Measurements from ENCODE around the gene MKKS.

Gene MKKS

GRCh38 chr20:10478205-10478604 lies 44.2 kb upstream of the MKKS start:
- no peak overlapping the region for H2BK120ac ChIP-seq (ENCODE audit: low read depth, low read length)
- no peak overlapping the region for H3K14ac ChIP-seq (ENCODE audit: low read length)
- no peaks in the 10 kb centered on the region for H3K79me1 ChIP-seq (ENCODE audit: low read depth, low read length)
- H3K4me2 ChIP-seq (ENCODE audit: insufficient read depth, low read length, poor library complexity, severe bottlenecking), result no peak overlapping the region
- H4K8ac ChIP-seq (ENCODE audit: low read depth, low read length), result no peak overlapping the region
- H3K23ac ChIP-seq (ENCODE audit: low read depth, low read length, poor library complexity), result no peak overlapping the region
- H3K27ac ChIP-seq (replicated peaks; ENCODE audit: low read length), result no peak overlapping the region
- no peak overlapping the region for H2BK15ac ChIP-seq (ENCODE audit: low read length)
- no CpG with 5 or more reads among the region's 1 CpG for WGBS, 2 donors (ENCODE audit: extremely low coverage in 2 of 2, insufficient read length in 2 of 2, insufficient replicate concordance in 1 of 2)
- no peak overlapping the region for H2AK5ac ChIP-seq (ENCODE audit: low read depth, low read length)
- H3K4me3 ChIP-seq (ENCODE audit: low read length in 2 of 2), result no peak overlapping the region
- no peak overlapping the region for H3K18ac ChIP-seq (ENCODE audit: low read length)
- DNase-seq (ENCODE audit: low spot score), result no peak
- H3K27me3 ChIP-seq (ENCODE audit: control insufficient read depth in 3 of 3, insufficient read depth in 3 of 3, low read depth in 1 of 3, low read length in 3 of 3), result no peaks in the 10 kb centered on the region
- no peak overlapping the region for H3K9ac ChIP-seq (ENCODE audit: low read depth, low read length, poor library complexity)
- H3K4me1 ChIP-seq (ENCODE audit: control insufficient read depth in 2 of 2, insufficient read depth in 1 of 2, low read depth in 1 of 2, low read length in 2 of 2), result peaks cover 0 to 4% of the 10 kb centered on the region in 2 donors
- H4K91ac ChIP-seq (ENCODE audit: low read depth, low read length, poor library complexity), result no peak overlapping the region
- H2BK5ac ChIP-seq (ENCODE audit: low read length), result no peak overlapping the region
- no peak overlapping the region for H3K4ac ChIP-seq (ENCODE audit: low read length)
- H3K36me3 ChIP-seq (replicated peaks in 1 of 2; ENCODE audit: control insufficient read depth in 2 of 2, insufficient read depth in 2 of 2, low read length in 2 of 2), result no peaks in the 10 kb centered on the region
- H3K9me3 ChIP-seq (replicated peaks in 1 of 2; ENCODE audit: control insufficient read depth in 2 of 2, insufficient read depth in 1 of 2, low read depth in 1 of 2, low read length in 2 of 2), result no peaks in the 10 kb centered on the region
- H2AFZ ChIP-seq (ENCODE audit: low read length), result no peak overlapping the region
- H2BK12ac ChIP-seq (ENCODE audit: low read length), result no peak overlapping the region

GRCh38 chr20:10476319-10476724 lies 42.3 kb upstream of the MKKS start:
- H3K4me1 ChIP-seq (ENCODE audit: control insufficient read depth in 2 of 2, insufficient read depth in 1 of 2, low read depth in 1 of 2, low read length in 2 of 2), result peaks cover 0 to 5% of the 10 kb centered on the region in 2 donors
- no peak overlapping the region for H3K23ac ChIP-seq (ENCODE audit: low read depth, low read length, poor library complexity)
- H4K91ac ChIP-seq (ENCODE audit: low read depth, low read length, poor library complexity), result no peak overlapping the region
- no peak overlapping the region for H2BK15ac ChIP-seq (ENCODE audit: low read length)
- H4K8ac ChIP-seq (ENCODE audit: low read depth, low read length), result no peak overlapping the region
- no peaks in the 10 kb centered on the region for H3K36me3 ChIP-seq (replicated peaks in 1 of 2; ENCODE audit: control insufficient read depth in 2 of 2, insufficient read depth in 2 of 2, low read length in 2 of 2)
- H3K4me3 ChIP-seq (ENCODE audit: low read length in 2 of 2), result no peak overlapping the region
- H2AK5ac ChIP-seq (ENCODE audit: low read depth, low read length), result no peak overlapping the region
- H2AFZ ChIP-seq (ENCODE audit: low read length), result no peak overlapping the region
- H2BK12ac ChIP-seq (ENCODE audit: low read length), result no peak overlapping the region
- no peaks in the 10 kb centered on the region for H3K79me1 ChIP-seq (ENCODE audit: low read depth, low read length)
- peaks cover 0 to 4% of the 10 kb centered on the region in 2 donors for H3K9me3 ChIP-seq (replicated peaks in 1 of 2; ENCODE audit: control insufficient read depth in 2 of 2, insufficient read depth in 1 of 2, low read depth in 1 of 2, low read length in 2 of 2)
- no CpG with 5 or more reads among the region's 3 CpGs for WGBS, 2 donors (ENCODE audit: extremely low coverage in 2 of 2, insufficient read length in 2 of 2, insufficient replicate concordance in 1 of 2)
- H3K18ac ChIP-seq (ENCODE audit: low read length), result no peak overlapping the region
- no peak overlapping the region for H3K14ac ChIP-seq (ENCODE audit: low read length)
- no peak overlapping the region for H2BK120ac ChIP-seq (ENCODE audit: low read depth, low read length)
- no peaks in the 10 kb centered on the region for H3K27me3 ChIP-seq (ENCODE audit: control insufficient read depth in 3 of 3, insufficient read depth in 3 of 3, low read depth in 1 of 3, low read length in 3 of 3)
- H3K9ac ChIP-seq (ENCODE audit: low read depth, low read length, poor library complexity), result no peak overlapping the region
- no peak overlapping the region for H3K4me2 ChIP-seq (ENCODE audit: insufficient read depth, low read length, poor library complexity, severe bottlenecking)
- H3K4ac ChIP-seq (ENCODE audit: low read length), result no peak overlapping the region
- DNase-seq (ENCODE audit: low spot score), result no peak
- H2BK5ac ChIP-seq (ENCODE audit: low read length), result no peak overlapping the region
- no peak overlapping the region for H3K27ac ChIP-seq (replicated peaks; ENCODE audit: low read length)

GRCh38 chr20:10475225-10475624 lies 41.2 kb upstream of the MKKS start:
- H2BK15ac ChIP-seq (ENCODE audit: low read length), result no peak overlapping the region
- no peak overlapping the region for H2BK12ac ChIP-seq (ENCODE audit: low read length)
- no peaks in the 10 kb centered on the region for H3K36me3 ChIP-seq (replicated peaks in 1 of 2; ENCODE audit: control insufficient read depth in 2 of 2, insufficient read depth in 2 of 2, low read length in 2 of 2)
- no peak overlapping the region for H4K8ac ChIP-seq (ENCODE audit: low read depth, low read length)
- peaks cover 0 to 4% of the 10 kb centered on the region in 2 donors for H3K9me3 ChIP-seq (replicated peaks in 1 of 2; ENCODE audit: control insufficient read depth in 2 of 2, insufficient read depth in 1 of 2, low read depth in 1 of 2, low read length in 2 of 2)
- H3K18ac ChIP-seq (ENCODE audit: low read length), result no peak overlapping the region
- H2AK5ac ChIP-seq (ENCODE audit: low read depth, low read length), result no peak overlapping the region
- no peaks in the 10 kb centered on the region for H3K27me3 ChIP-seq (ENCODE audit: control insufficient read depth in 3 of 3, insufficient read depth in 3 of 3, low read depth in 1 of 3, low read length in 3 of 3)
- H3K9ac ChIP-seq (ENCODE audit: low read depth, low read length, poor library complexity), result no peak overlapping the region
- H3K4ac ChIP-seq (ENCODE audit: low read length), result no peak overlapping the region
- no peak overlapping the region for H3K14ac ChIP-seq (ENCODE audit: low read length)
- H4K91ac ChIP-seq (ENCODE audit: low read depth, low read length, poor library complexity), result no peak overlapping the region
- no peak overlapping the region for H2BK120ac ChIP-seq (ENCODE audit: low read depth, low read length)
- H3K27ac ChIP-seq (replicated peaks; ENCODE audit: low read length), result no peak overlapping the region
- H3K79me1 ChIP-seq (ENCODE audit: low read depth, low read length), result no peaks in the 10 kb centered on the region
- no peak overlapping the region for H2BK5ac ChIP-seq (ENCODE audit: low read length)
- H3K4me3 ChIP-seq (ENCODE audit: low read length in 2 of 2), result no peak overlapping the region
- no peak overlapping the region for H2AFZ ChIP-seq (ENCODE audit: low read length)
- no peak overlapping the region for H3K4me2 ChIP-seq (ENCODE audit: insufficient read depth, low read length, poor library complexity, severe bottlenecking)
- H3K4me1 ChIP-seq (ENCODE audit: control insufficient read depth in 2 of 2, insufficient read depth in 1 of 2, low read depth in 1 of 2, low read length in 2 of 2), result peaks cover 0 to 6% of the 10 kb centered on the region in 2 donors
- no peak for DNase-seq (ENCODE audit: low spot score)
- no peak overlapping the region for H3K23ac ChIP-seq (ENCODE audit: low read depth, low read length, poor library complexity)
- WGBS, 2 donors (ENCODE audit: extremely low coverage in 2 of 2, insufficient read length in 2 of 2, insufficient replicate concordance in 1 of 2), result no CpG with 5 or more reads among the region's 2 CpGs

GRCh38 chr20:10474606-10475184 lies 40.7 kb upstream of the MKKS start:
- H3K79me1 ChIP-seq (ENCODE audit: low read depth, low read length), result no peaks in the 10 kb centered on the region
- H3K9ac ChIP-seq (ENCODE audit: low read depth, low read length, poor library complexity), result no peak overlapping the region
- no peak overlapping the region for H2AFZ ChIP-seq (ENCODE audit: low read length)
- no peak overlapping the region for H3K23ac ChIP-seq (ENCODE audit: low read depth, low read length, poor library complexity)
- H3K4me2 ChIP-seq (ENCODE audit: insufficient read depth, low read length, poor library complexity, severe bottlenecking), result no peak overlapping the region
- H3K14ac ChIP-seq (ENCODE audit: low read length), result no peak overlapping the region
- H3K36me3 ChIP-seq (replicated peaks in 1 of 2; ENCODE audit: control insufficient read depth in 2 of 2, insufficient read depth in 2 of 2, low read length in 2 of 2), result no peaks in the 10 kb centered on the region
- H3K27ac ChIP-seq (replicated peaks; ENCODE audit: low read length), result no peak overlapping the region
- H4K91ac ChIP-seq (ENCODE audit: low read depth, low read length, poor library complexity), result no peak overlapping the region
- H3K4me3 ChIP-seq (ENCODE audit: low read length in 2 of 2), result no peak overlapping the region
- H3K9me3 ChIP-seq (replicated peaks in 1 of 2; ENCODE audit: control insufficient read depth in 2 of 2, insufficient read depth in 1 of 2, low read depth in 1 of 2, low read length in 2 of 2), result peaks cover 0 to 4% of the 10 kb centered on the region in 2 donors
- H3K27me3 ChIP-seq (ENCODE audit: control insufficient read depth in 3 of 3, insufficient read depth in 3 of 3, low read depth in 1 of 3, low read length in 3 of 3), result no peaks in the 10 kb centered on the region
- no CpG with 5 or more reads among the region's 11 CpGs for WGBS, 2 donors (ENCODE audit: extremely low coverage in 2 of 2, insufficient read length in 2 of 2, insufficient replicate concordance in 1 of 2)
- H3K4ac ChIP-seq (ENCODE audit: low read length), result no peak overlapping the region
- no peak for DNase-seq (ENCODE audit: low spot score)
- H3K18ac ChIP-seq (ENCODE audit: low read length), result peak overlapping the region; percentile 37
- H2BK5ac ChIP-seq (ENCODE audit: low read length), result no peak overlapping the region
- H2BK120ac ChIP-seq (ENCODE audit: low read depth, low read length), result no peak overlapping the region
- H2BK15ac ChIP-seq (ENCODE audit: low read length), result peak overlapping the region; percentile 12
- no peak overlapping the region for H4K8ac ChIP-seq (ENCODE audit: low read depth, low read length)
- peaks cover 3 to 8% of the 10 kb centered on the region in 2 donors for H3K4me1 ChIP-seq (ENCODE audit: control insufficient read depth in 2 of 2, insufficient read depth in 1 of 2, low read depth in 1 of 2, low read length in 2 of 2)
- H2AK5ac ChIP-seq (ENCODE audit: low read depth, low read length), result no peak overlapping the region
- no peak overlapping the region for H2BK12ac ChIP-seq (ENCODE audit: low read length)

All from neuronal stem cell (in vitro differentiated cells).